ENCODE results near the gene TRERF1. TPM values are rescaled to one million over a fixed set of nuclear protein-coding genes. Genes with fewer than 3 reads are reported as not detected.

The TRERF1 gene
- total and polyA plus RNA-seq, 2 of the 8 experiments (the other 6 are each of a cell fraction or from before 2014, with no cell fraction given): 10.8 to 21.5 TPM

DNA sequence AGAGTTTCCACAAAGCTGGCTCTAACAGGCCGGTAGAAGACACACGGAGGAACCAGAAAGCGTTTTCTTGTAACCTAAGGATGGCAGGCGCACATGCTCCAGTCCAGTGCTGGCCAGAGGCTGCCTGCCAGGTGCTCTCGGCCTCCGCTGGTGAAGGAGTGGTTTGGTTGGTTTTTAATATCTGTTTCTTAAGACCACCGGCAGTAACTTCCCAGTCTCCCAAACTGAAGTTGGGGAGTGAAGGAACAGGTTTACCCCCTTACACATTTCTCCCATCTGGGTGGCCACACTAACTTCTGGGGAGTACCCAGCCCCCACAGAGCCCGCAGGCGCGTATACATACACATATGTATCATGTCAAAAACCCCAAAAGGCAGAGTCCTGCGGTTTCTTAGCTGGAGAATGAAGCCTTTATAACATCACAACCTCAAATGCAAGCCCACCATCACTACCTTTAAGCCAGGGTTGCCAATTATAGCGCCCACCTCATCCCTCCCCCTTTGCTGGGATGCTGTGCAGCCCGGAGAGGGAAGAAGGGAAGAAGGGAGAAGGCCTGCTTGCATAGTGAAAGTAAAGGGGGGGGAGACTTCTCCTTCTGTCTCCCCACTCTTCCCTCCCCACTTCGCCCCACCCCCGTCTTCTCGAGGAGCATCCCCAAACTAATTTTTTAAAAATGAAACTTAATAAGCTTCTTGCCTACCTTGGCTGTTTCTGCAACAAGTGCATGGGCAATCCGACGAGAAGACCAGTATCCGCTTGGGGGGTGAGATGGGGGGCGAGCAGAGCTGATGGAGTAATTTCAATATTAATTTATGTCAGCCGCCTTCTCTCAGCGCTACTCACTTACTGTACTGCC lies 1.0 kb downstream of the TRERF1 start (continued):
- TF ChIP-seq, protein P1, sequence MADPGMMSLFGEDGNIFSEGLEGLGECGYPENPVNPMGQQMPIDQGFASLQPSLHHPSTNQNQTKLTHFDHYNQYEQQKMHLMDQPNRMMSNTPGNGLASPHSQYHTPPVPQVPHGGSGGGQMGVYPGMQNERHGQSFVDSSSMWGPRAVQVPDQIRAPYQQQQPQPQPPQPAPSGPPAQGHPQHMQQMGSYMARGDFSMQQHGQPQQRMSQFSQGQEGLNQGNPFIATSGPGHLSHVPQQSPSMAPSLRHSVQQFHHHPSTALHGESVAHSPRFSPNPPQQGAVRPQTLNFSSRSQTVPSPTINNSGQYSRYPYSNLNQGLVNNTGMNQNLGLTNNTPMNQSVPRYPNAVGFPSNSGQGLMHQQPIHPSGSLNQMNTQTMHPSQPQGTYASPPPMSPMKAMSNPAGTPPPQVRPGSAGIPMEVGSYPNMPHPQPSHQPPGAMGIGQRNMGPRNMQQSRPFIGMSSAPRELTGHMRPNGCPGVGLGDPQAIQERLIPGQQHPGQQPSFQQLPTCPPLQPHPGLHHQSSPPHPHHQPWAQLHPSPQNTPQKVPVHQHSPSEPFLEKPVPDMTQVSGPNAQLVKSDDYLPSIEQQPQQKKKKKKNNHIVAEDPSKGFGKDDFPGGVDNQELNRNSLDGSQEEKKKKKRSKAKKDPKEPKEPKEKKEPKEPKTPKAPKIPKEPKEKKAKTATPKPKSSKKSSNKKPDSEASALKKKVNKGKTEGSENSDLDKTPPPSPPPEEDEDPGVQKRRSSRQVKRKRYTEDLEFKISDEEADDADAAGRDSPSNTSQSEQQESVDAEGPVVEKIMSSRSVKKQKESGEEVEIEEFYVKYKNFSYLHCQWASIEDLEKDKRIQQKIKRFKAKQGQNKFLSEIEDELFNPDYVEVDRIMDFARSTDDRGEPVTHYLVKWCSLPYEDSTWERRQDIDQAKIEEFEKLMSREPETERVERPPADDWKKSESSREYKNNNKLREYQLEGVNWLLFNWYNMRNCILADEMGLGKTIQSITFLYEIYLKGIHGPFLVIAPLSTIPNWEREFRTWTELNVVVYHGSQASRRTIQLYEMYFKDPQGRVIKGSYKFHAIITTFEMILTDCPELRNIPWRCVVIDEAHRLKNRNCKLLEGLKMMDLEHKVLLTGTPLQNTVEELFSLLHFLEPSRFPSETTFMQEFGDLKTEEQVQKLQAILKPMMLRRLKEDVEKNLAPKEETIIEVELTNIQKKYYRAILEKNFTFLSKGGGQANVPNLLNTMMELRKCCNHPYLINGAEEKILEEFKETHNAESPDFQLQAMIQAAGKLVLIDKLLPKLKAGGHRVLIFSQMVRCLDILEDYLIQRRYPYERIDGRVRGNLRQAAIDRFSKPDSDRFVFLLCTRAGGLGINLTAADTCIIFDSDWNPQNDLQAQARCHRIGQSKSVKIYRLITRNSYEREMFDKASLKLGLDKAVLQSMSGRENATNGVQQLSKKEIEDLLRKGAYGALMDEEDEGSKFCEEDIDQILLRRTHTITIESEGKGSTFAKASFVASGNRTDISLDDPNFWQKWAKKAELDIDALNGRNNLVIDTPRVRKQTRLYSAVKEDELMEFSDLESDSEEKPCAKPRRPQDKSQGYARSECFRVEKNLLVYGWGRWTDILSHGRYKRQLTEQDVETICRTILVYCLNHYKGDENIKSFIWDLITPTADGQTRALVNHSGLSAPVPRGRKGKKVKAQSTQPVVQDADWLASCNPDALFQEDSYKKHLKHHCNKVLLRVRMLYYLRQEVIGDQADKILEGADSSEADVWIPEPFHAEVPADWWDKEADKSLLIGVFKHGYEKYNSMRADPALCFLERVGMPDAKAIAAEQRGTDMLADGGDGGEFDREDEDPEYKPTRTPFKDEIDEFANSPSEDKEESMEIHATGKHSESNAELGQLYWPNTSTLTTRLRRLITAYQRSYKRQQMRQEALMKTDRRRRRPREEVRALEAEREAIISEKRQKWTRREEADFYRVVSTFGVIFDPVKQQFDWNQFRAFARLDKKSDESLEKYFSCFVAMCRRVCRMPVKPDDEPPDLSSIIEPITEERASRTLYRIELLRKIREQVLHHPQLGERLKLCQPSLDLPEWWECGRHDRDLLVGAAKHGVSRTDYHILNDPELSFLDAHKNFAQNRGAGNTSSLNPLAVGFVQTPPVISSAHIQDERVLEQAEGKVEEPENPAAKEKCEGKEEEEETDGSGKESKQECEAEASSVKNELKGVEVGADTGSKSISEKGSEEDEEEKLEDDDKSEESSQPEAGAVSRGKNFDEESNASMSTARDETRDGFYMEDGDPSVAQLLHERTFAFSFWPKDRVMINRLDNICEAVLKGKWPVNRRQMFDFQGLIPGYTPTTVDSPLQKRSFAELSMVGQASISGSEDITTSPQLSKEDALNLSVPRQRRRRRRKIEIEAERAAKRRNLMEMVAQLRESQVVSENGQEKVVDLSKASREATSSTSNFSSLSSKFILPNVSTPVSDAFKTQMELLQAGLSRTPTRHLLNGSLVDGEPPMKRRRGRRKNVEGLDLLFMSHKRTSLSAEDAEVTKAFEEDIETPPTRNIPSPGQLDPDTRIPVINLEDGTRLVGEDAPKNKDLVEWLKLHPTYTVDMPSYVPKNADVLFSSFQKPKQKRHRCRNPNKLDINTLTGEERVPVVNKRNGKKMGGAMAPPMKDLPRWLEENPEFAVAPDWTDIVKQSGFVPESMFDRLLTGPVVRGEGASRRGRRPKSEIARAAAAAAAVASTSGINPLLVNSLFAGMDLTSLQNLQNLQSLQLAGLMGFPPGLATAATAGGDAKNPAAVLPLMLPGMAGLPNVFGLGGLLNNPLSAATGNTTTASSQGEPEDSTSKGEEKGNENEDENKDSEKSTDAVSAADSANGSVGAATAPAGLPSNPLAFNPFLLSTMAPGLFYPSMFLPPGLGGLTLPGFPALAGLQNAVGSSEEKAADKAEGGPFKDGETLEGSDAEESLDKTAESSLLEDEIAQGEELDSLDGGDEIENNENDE (IDR thresholded peaks at IDR 0.05; ENCODE audit: insufficient replicate concordance, low read length): no peak
- TF ChIP-seq RAD21 (IDR thresholded peaks at IDR 0.05 in 1 of 2, conservative IDR thresholded peaks at IDR 0.05 in 1 of 2; ENCODE audit: low read depth in 2 of 2, low read length in 2 of 2) (no peak), TBP (IDR thresholded peaks at IDR 0.05; ENCODE audit: low read depth, low read length) (no peak), SP4 (IDR thresholded peaks at IDR 0.05; ENCODE audit: low read length) (0 out of 2 replicates have a peak, but pooled peaks have one; percentile 15), POLR2AphosphoS5 (IDR thresholded peaks at IDR 0.05; ENCODE audit: low read depth, low read length) (no peak), RFX5 (IDR thresholded peaks at IDR 0.05; ENCODE audit: borderline replicate concordance, low read depth, low read length) (no peak), SAP30 (IDR thresholded peaks at IDR 0.05; ENCODE audit: insufficient read depth, insufficient replicate concordance, low read length) (peak; percentile 36)
- TF ChIP-seq, protein P2, sequence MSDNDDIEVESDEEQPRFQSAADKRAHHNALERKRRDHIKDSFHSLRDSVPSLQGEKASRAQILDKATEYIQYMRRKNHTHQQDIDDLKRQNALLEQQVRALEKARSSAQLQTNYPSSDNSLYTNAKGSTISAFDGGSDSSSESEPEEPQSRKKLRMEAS (IDR thresholded peaks at IDR 0.05): peak; percentile 37; the same call in 1 of the 2 replicates

Measured in H1 (cell line).